ENCODE data around the gene SSTR3. TPM values are rescaled to one million over a fixed set of nuclear protein-coding genes. Genes with fewer than 3 reads are reported as not detected.

The SSTR3 gene
- total and polyA plus RNA-seq, 2 of the 4 experiments (the other 2 are of a cell fraction), result under 0.01 to 0.07 TPM

- Histone ChIP-seq H3K4ac (ENCODE audit: low read depth, low read length) (0 out of 2 replicates have a peak overlapping the region, but pooled peaks have one; percentile 13), H3K23ac (ENCODE audit: low read depth, low read length) (no peak overlapping the region), H4K20me1 (ENCODE audit: insufficient read depth, low read length) (no peaks in the 10 kb centered on the region), H2AK9ac (replicated peaks; ENCODE audit: low read depth, low read length, poor library complexity) (peak overlapping the region; percentile 25), H4K5ac (ENCODE audit: low read depth, low read length) (no peak overlapping the region), H3K27ac (ENCODE audit: insufficient read depth, low read length) (no peak overlapping the region), H2BK15ac (ENCODE audit: low read depth, low read length) (no peak overlapping the region), H3K9me3 (ENCODE audit: control insufficient read depth, insufficient read depth, low read length) (peaks cover 13% of the 10 kb centered on the region), H3K27me3 (ENCODE audit: control insufficient read depth, insufficient read depth, low read length) (peaks cover 9% of the 10 kb centered on the region), H3K36me3 (ENCODE audit: control insufficient read depth, insufficient read depth, low read length) (no peaks in the 10 kb centered on the region), H2AK5ac (ENCODE audit: low read depth, low read length) (no peak overlapping the region), H3K18ac (ENCODE audit: low read depth, low read length) (no peak overlapping the region), H3K9ac (ENCODE audit: low read depth, low read length) (no peak overlapping the region), H3K79me1 (ENCODE audit: low read depth in 1 of 2, low read length in 2 of 2) (no peaks in the 10 kb centered on the region), H4K91ac (ENCODE audit: insufficient read depth, low read depth, low read length) (no peak overlapping the region), H3K56ac (ENCODE audit: extremely low read depth, insufficient read depth, low read length) (no peak overlapping the region), H3K4me2 (ENCODE audit: low read depth, low read length) (no peak overlapping the region), H4K8ac (ENCODE audit: low read depth in 2 of 2, low read length in 2 of 2) (no peak overlapping the region; a peak in 1 of 4 replicates), H2BK120ac (ENCODE audit: low read depth, low read length) (0 out of 2 replicates have a peak overlapping the region, but pooled peaks have one; percentile 29), H3K14ac (replicated peaks; ENCODE audit: low read depth, low read length) (no peak overlapping the region), H2AFZ (replicated peaks; ENCODE audit: low read length, poor library complexity) (peak overlapping the region; percentile 77), H2BK5ac (ENCODE audit: low read depth, low read length, poor library complexity, severe bottlenecking) (no peak overlapping the region), H3K4me3 (ENCODE audit: insufficient read depth, low read depth, low read length) (no peak overlapping the region), H3K9me1 (ENCODE audit: insufficient read depth, low read length) (no peaks in the 10 kb centered on the region), H2BK20ac (ENCODE audit: low read depth, low read length) (no peak overlapping the region), H3K4me1 (ENCODE audit: control insufficient read depth, insufficient read depth, low read length) (peaks cover 2% of the 10 kb centered on the region)
- ChIA-PET POLR2A (ENCODE audit: unreplicated experiment) (no interaction called here), CTCF (interaction anchor here (0.8 to 1.8 kb wide), 8 partner anchors 9 to 129 kb away, joined by 3 to 5 read pairs (median 3); no protein-coding TSS in a partner anchor)
- intact Hi-C loops (cut with micrococcal nuclease) (loop anchor here (1.0 kb wide), 1 partner anchor 95 kb away; no protein-coding TSS in a partner anchor), in situ Hi-C loops (cut with MboI; ENCODE audit: low sequenced_read_pairs) (no loop called here), dilution Hi-C loops (cut with HindIII; ENCODE audit: low sequenced_read_pairs, unreplicated experiment) (no loop called here)
- BruUV-seq (replicated peaks), result no TSS peak
- no peak for TF ChIP-seq USF2 (IDR thresholded peaks at IDR 0.05; ENCODE audit: low read depth, low read length)
- no peak for TF ChIP-seq RCOR1 (IDR thresholded peaks at IDR 0.05; ENCODE audit: insufficient replicate concordance, low read length)
- no peak for TF ChIP-seq FOS (IDR thresholded peaks at IDR 0.05; ENCODE audit: low read depth, low read length)
- no peak for TF ChIP-seq CEBPB (IDR thresholded peaks at IDR 0.05; ENCODE audit: low read depth, low read length)
- peak; percentile 79 for TF ChIP-seq CTCF (conservative IDR thresholded peaks at IDR 0.05; ENCODE audit: low read depth, low read length)
- peak; percentile 63 for TF ChIP-seq RAD21 (IDR thresholded peaks at IDR 0.05; ENCODE audit: low read length)
- TF ChIP-seq SMC3 (IDR thresholded peaks at IDR 0.05; ENCODE audit: low read depth, low read length), result peak; percentile 67
- DNase-seq (peak; percentile 51), ATAC-seq (ENCODE audit: low read depth) (peak; percentile 81)
- 19% methylated on average over 8 of the region's 14 CpGs; no CpG with 5 or more reads in 1 of the 2 experiments for WGBS, 2 experiments (ENCODE audit: extremely low coverage in 2 of 2, insufficient read length in 1 of 2)
These were observed 48.6 kb upstream of the SSTR3 start for GRCh38 chr22:37260901-37261336.
